WTC11 (cell line): ENCODE data around the gene IL17F. TPM values are rescaled to one million over a fixed set of nuclear protein-coding genes. Genes with fewer than 3 reads are reported as not detected.

Source experiments
- ATAC-seq: fragments of 200-7000 bp; cut with Tn5 transposase; 2 replicates; pipeline ENCODE4 v1.10.0; 2021; ENCODE audit warnings: mild to moderate bottlenecking, moderate library complexity
- CTCF ChIA-PET: fragments of 300-600 bp; sonication (Branson Sonifier 250); formaldehyde crosslinking; loops from one replicate; lab custom pipeline; 2021; ENCODE audit warnings: antibody characterized with exemption; lab: Charles Lee
- POLR2A ChIA-PET: fragments of 350-600 bp; sonication (Branson Sonifier 250); formaldehyde crosslinking; loops from one replicate; lab custom pipeline; 2021; ENCODE audit warnings: antibody characterized with exemption; lab: Charles Lee
- DNase-seq: peaks from one replicate; pipeline ENCODE4 v3.0.0; 2021; ENCODE audit warnings: low spot score
- H3K27ac Mint-ChIP-seq: 2 replicates; pipeline ENCODE4 v1.8.0; 2021; ENCODE audit warnings: mixed read lengths
- H3K27me3 Mint-ChIP-seq: 2 replicates; pipeline ENCODE4 v1.8.0; 2021; ENCODE audit warnings: low read depth, mild to moderate bottlenecking, moderate library complexity, mixed read lengths
- H3K36me3 Mint-ChIP-seq: 2 replicates; pipeline ENCODE4 v1.8.0; 2021; ENCODE audit warnings: mixed read lengths
- H3K4me1 Mint-ChIP-seq: 2 replicates; pipeline ENCODE4 v1.8.0; 2022; ENCODE audit warnings: mixed read lengths
- H3K4me3 Mint-ChIP-seq: 2 replicates; pipeline ENCODE4 v1.8.0; 2021; ENCODE audit warnings: mild to moderate bottlenecking, moderate library complexity, mixed read lengths
- H3K9me3 Mint-ChIP-seq: 2 replicates; pipeline ENCODE4 v1.8.0; 2021; ENCODE audit warnings: mixed read lengths
- CBFB ChIP-seq: sonication (generic); formaldehyde crosslinking; IDR thresholded peaks from 2 replicates; pipeline ENCODE4 v1.8.1; 2022; ENCODE audit warnings: mild to moderate bottlenecking, low read depth, missing genetic modification reagents
- ELF4 ChIP-seq: sonication (generic); formaldehyde crosslinking; IDR thresholded peaks from 2 replicates; pipeline ENCODE4 v1.8.1; 2022; ENCODE audit warnings: low read depth, mild to moderate bottlenecking, moderate library complexity, missing genetic modification reagents
- MXD4 ChIP-seq: fragments of 250-450 bp; sonication (Bioruptor Pico); IDR thresholded peaks from 2 replicates; pipeline ENCODE4 v1.8.0; 2021; ENCODE audit warnings: mild to moderate bottlenecking, moderate library complexity, borderline replicate concordance
- NFE2L1 ChIP-seq: sonication (generic); formaldehyde crosslinking; IDR thresholded peaks from 2 replicates; pipeline ENCODE4 v1.8.1; 2023; ENCODE audit warnings: missing genetic modification reagents
- NR2C2 ChIP-seq: sonication (generic); formaldehyde crosslinking; IDR thresholded peaks from 2 replicates; pipeline ENCODE4 v1.8.0; 2022; ENCODE audit warnings: mild to moderate bottlenecking, missing genetic modification reagents
- RELA ChIP-seq: sonication (generic); formaldehyde crosslinking; IDR thresholded peaks from 2 replicates; pipeline ENCODE4 v1.8.1; 2022; ENCODE audit warnings: missing genetic modification reagents, mild to moderate bottlenecking, borderline replicate concordance
- SMAD4 ChIP-seq: sonication (generic); formaldehyde crosslinking; IDR thresholded peaks from 2 replicates; pipeline ENCODE4 v1.8.0; 2022; ENCODE audit warnings: mild to moderate bottlenecking, missing genetic modification reagents
- ZNF121 ChIP-seq: sonication (generic); formaldehyde crosslinking; IDR thresholded peaks from 2 replicates; pipeline ENCODE4 v1.8.0; 2023; ENCODE audit warnings: missing genetic modification reagents
- ZNF138 ChIP-seq: sonication (generic); formaldehyde crosslinking; conservative IDR thresholded peaks from 2 replicates; pipeline ENCODE4 v1.8.1; 2022; ENCODE audit warnings: mild to moderate bottlenecking, moderate library complexity, missing genetic modification reagents
- ZNF263 ChIP-seq: sonication (generic); formaldehyde crosslinking; IDR thresholded peaks from 2 replicates; pipeline ENCODE4 v1.8.1; 2022; ENCODE audit warnings: low read depth, mild to moderate bottlenecking, moderate library complexity, missing genetic modification reagents
- ZNF671 ChIP-seq: fragments of 250-450 bp; sonication (Bioruptor Pico); IDR thresholded peaks from 2 replicates; pipeline ENCODE4 v1.8.0; 2021; ENCODE audit warnings: mild to moderate bottlenecking
- total RNA-seq: library from RNA; stranded (reverse); gene quantifications from 3 replicates; pipeline ENCODE4 v1.2.3, GENCODE V29; 2021
- TF ChIP-seq, protein P1 (sequence below): sonication (generic); formaldehyde crosslinking; IDR thresholded peaks from 2 replicates; pipeline ENCODE4 v1.8.1; 2023; ENCODE audit warnings: mild to moderate bottlenecking, missing genetic modification reagents
- TF ChIP-seq, protein P2 (sequence below): sonication (generic); formaldehyde crosslinking; IDR thresholded peaks from 2 replicates; pipeline ENCODE4 v1.8.1; 2022; ENCODE audit warnings: low read depth, mild to moderate bottlenecking, moderate library complexity, missing genetic modification reagents, borderline replicate concordance
- TF ChIP-seq, protein P3 (sequence below): fragments of 250-450 bp; sonication (Bioruptor Pico); IDR thresholded peaks from 2 replicates; pipeline ENCODE4 v1.9.0; 2021; ENCODE audit warnings: mild to moderate bottlenecking, borderline replicate concordance
- TF ChIP-seq, protein P4 (sequence below): fragments of 250-450 bp; sonication (Bioruptor Pico); conservative IDR thresholded peaks from 2 replicates; pipeline ENCODE4 v1.9.0; 2021; ENCODE audit warnings: mild to moderate bottlenecking
- TF ChIP-seq, protein P5 (sequence below): sonication (generic); formaldehyde crosslinking; IDR thresholded peaks from 2 replicates; pipeline ENCODE4 v1.8.0; 2023; ENCODE audit warnings: missing genetic modification reagents, mild to moderate bottlenecking, borderline replicate concordance

The IL17F gene
- total RNA-seq, 1 experiment from 2014 or later, result not detected

DNA sequence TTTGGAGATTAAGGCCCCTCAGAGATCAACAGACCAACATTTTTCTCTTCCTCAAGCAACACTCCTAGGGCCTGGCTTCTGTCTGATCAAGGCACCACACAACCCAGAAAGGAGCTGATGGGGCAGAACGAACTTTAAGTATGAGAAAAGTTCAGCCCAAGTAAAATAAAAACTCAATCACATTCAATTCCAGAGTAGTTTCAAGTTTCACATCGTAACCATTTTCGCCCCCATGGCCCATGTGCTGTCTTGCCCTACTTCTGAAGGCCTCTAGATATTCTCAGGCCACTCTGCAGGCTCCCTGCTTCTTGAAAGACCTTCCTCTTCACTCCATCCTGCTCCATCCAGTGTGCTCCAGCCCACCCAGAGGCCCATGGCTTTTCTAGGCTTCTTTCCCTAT, 53.9 kb downstream of the IL17F start:
- peaks cover 6% of the 10 kb centered on the region; the same call in 1 of the 2 replicates for H3K27me3 Mint-ChIP-seq
- peak overlapping the region; percentile 90 for H3K27ac Mint-ChIP-seq
- peaks cover 55% of the 10 kb centered on the region for H3K9me3 Mint-ChIP-seq
- H3K36me3 Mint-ChIP-seq, result peaks cover 6% of the 10 kb centered on the region
- ChIA-PET POLR2A (no interaction called here), CTCF (no interaction called here)
- TF ChIP-seq, protein P1, sequence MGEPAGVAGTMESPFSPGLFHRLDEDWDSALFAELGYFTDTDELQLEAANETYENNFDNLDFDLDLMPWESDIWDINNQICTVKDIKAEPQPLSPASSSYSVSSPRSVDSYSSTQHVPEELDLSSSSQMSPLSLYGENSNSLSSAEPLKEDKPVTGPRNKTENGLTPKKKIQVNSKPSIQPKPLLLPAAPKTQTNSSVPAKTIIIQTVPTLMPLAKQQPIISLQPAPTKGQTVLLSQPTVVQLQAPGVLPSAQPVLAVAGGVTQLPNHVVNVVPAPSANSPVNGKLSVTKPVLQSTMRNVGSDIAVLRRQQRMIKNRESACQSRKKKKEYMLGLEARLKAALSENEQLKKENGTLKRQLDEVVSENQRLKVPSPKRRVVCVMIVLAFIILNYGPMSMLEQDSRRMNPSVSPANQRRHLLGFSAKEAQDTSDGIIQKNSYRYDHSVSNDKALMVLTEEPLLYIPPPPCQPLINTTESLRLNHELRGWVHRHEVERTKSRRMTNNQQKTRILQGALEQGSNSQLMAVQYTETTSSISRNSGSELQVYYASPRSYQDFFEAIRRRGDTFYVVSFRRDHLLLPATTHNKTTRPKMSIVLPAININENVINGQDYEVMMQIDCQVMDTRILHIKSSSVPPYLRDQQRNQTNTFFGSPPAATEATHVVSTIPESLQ (CRISPR knock-in tag), result no peak
- TF ChIP-seq ZNF671 (CRISPR knock-in tag) (no peak), ZNF138 (CRISPR knock-in tag) (no peak), NR2C2 (no peak), NFE2L1 (no peak), CBFB (CRISPR knock-in tag) (no peak), ZNF263 (CRISPR knock-in tag) (no peak), ELF4 (CRISPR knock-in tag) (no peak), MXD4 (CRISPR knock-in tag) (no peak), ZNF121 (CRISPR knock-in tag) (no peak), RELA (CRISPR knock-in tag) (no peak), SMAD4 (CRISPR knock-in tag) (no peak)
- TF ChIP-seq, protein P2, sequence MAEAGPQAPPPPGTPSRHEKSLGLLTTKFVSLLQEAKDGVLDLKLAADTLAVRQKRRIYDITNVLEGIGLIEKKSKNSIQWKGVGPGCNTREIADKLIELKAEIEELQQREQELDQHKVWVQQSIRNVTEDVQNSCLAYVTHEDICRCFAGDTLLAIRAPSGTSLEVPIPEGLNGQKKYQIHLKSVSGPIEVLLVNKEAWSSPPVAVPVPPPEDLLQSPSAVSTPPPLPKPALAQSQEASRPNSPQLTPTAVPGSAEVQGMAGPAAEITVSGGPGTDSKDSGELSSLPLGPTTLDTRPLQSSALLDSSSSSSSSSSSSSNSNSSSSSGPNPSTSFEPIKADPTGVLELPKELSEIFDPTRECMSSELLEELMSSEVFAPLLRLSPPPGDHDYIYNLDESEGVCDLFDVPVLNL (CRISPR knock-in tag), result no peak
- TF ChIP-seq, protein P3, sequence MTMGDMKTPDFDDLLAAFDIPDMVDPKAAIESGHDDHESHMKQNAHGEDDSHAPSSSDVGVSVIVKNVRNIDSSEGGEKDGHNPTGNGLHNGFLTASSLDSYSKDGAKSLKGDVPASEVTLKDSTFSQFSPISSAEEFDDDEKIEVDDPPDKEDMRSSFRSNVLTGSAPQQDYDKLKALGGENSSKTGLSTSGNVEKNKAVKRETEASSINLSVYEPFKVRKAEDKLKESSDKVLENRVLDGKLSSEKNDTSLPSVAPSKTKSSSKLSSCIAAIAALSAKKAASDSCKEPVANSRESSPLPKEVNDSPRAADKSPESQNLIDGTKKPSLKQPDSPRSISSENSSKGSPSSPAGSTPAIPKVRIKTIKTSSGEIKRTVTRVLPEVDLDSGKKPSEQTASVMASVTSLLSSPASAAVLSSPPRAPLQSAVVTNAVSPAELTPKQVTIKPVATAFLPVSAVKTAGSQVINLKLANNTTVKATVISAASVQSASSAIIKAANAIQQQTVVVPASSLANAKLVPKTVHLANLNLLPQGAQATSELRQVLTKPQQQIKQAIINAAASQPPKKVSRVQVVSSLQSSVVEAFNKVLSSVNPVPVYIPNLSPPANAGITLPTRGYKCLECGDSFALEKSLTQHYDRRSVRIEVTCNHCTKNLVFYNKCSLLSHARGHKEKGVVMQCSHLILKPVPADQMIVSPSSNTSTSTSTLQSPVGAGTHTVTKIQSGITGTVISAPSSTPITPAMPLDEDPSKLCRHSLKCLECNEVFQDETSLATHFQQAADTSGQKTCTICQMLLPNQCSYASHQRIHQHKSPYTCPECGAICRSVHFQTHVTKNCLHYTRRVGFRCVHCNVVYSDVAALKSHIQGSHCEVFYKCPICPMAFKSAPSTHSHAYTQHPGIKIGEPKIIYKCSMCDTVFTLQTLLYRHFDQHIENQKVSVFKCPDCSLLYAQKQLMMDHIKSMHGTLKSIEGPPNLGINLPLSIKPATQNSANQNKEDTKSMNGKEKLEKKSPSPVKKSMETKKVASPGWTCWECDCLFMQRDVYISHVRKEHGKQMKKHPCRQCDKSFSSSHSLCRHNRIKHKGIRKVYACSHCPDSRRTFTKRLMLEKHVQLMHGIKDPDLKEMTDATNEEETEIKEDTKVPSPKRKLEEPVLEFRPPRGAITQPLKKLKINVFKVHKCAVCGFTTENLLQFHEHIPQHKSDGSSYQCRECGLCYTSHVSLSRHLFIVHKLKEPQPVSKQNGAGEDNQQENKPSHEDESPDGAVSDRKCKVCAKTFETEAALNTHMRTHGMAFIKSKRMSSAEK (CRISPR knock-in tag), result no peak
- TF ChIP-seq, protein P4, sequence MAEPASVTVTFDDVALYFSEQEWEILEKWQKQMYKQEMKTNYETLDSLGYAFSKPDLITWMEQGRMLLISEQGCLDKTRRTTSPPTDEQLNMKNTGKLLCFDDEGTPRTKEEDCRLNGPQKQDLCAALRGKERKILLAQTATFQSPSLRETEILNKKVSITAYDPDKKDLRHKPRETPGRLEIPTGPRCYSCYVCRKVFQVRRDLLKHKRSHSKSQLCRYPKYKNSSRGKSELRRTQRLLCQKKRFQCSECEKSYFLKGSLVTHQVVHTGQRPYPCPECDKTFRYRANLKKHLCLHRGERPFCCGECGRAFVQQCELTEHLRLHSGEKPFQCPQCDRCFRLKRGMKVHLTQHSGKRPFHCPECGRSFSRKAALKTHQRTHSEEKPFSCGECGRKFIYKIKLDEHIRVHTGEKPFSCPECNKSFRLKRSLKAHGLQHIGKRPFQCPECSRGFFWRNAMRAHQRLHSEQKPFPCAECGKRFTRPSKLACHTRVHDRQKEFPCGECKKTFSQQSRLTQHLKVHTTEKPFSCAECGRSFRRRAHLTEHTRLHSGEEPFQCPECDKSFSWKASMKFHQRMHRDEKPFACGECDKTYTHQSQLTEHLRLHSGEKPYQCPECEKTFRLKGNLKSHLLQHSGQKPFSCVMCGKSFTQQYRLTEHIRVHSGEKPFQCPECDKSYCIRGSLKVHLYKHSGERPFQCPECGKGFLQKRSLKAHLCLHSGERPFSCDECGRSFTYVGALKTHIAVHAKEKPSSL, result no peak
- TF ChIP-seq, protein P5, sequence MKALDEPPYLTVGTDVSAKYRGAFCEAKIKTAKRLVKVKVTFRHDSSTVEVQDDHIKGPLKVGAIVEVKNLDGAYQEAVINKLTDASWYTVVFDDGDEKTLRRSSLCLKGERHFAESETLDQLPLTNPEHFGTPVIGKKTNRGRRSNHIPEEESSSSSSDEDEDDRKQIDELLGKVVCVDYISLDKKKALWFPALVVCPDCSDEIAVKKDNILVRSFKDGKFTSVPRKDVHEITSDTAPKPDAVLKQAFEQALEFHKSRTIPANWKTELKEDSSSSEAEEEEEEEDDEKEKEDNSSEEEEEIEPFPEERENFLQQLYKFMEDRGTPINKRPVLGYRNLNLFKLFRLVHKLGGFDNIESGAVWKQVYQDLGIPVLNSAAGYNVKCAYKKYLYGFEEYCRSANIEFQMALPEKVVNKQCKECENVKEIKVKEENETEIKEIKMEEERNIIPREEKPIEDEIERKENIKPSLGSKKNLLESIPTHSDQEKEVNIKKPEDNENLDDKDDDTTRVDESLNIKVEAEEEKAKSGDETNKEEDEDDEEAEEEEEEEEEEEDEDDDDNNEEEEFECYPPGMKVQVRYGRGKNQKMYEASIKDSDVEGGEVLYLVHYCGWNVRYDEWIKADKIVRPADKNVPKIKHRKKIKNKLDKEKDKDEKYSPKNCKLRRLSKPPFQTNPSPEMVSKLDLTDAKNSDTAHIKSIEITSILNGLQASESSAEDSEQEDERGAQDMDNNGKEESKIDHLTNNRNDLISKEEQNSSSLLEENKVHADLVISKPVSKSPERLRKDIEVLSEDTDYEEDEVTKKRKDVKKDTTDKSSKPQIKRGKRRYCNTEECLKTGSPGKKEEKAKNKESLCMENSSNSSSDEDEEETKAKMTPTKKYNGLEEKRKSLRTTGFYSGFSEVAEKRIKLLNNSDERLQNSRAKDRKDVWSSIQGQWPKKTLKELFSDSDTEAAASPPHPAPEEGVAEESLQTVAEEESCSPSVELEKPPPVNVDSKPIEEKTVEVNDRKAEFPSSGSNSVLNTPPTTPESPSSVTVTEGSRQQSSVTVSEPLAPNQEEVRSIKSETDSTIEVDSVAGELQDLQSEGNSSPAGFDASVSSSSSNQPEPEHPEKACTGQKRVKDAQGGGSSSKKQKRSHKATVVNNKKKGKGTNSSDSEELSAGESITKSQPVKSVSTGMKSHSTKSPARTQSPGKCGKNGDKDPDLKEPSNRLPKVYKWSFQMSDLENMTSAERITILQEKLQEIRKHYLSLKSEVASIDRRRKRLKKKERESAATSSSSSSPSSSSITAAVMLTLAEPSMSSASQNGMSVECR (CRISPR knock-in tag), result no peak
- H3K4me1 Mint-ChIP-seq, result peaks cover 29% of the 10 kb centered on the region
- ATAC-seq (peak; percentile 55), DNase-seq (no peak)
- H3K4me3 Mint-ChIP-seq, result no peak overlapping the region
